Activated naive CD4-positive, alpha-beta T cell treated with Interleukin-2 at 50 U/mL for 16 hours (primary cell): ENCODE results near the gene CCDC57.

Source experiments
- DNase-seq: peaks from one replicate; pipeline ENCODE4 v3.0.0-alpha.2; 2020

CCDC57 gene

GRCh38 chr17:82246365-82247181, 33.9 kb upstream of the CCDC57 start:
- no peak for DNase-seq

DNA sequence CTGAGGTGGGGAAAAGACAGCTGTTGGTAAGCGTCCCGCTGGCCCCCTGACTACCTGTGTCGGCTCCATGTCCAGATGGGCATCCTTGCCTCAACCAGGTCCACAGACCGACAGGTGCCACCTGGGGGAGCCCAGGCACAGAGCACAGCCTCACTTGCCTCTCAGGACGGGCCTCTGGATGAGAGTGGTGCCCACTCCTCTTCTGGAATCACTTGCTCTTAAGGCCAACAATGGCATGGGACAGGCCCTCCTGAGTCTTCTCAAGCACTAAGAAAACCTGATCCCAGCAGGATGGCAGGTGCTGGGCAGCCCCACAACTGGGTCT, 33.4 kb upstream of the CCDC57 start:
- DNase-seq: no peak

- DNase-seq: no peak
Measured at GRCh38 chr17:82245134-82246039, 32.7 kb upstream of the CCDC57 start.

- DNase-seq: no peak
Measured at GRCh38 chr17:82244413-82245133, 31.9 kb upstream of the CCDC57 start.

DNA sequence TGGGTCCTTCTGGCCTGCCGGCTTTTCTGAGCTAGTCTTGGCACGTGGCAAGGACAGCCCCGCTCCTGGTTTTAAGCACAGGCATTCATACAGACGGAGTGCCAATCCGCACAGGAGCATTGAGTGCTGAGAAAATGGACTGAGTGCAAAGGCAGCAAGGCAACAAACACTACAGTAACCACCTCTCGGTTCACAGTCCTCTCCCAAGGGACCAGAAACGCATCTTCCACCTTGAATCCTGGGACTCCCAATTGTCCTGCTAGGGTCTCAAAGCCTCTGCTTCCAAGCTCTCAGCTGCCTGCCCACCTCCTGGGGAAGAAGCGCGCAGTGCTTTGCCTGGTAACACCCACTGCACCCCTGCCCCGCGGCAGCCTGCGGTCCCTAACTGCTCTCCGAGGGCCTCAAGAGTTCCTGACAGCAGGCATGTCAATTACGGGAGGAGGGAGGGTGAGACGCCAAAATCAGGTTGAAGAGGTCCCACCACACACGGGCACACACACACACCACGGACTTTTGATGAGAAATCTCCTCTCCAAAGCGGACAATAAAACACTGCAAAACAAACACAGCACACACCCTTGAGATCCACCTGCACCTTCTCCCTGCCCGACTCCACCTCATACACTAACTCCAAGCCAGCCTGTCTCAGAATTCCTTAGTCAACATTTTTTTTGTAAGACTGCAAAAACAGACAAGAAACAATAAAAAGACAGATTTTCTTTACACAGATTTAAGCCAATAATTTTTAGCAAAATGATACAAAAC, 31.2 kb upstream of the CCDC57 start:
- no peak for DNase-seq

GRCh38 chr17:82242977-82243647, 30.5 kb upstream of the CCDC57 start:
- DNase-seq: no peak

- no peak for DNase-seq
Measured at GRCh38 chr17:82242698-82242976, 30.0 kb upstream of the CCDC57 start.

DNA sequence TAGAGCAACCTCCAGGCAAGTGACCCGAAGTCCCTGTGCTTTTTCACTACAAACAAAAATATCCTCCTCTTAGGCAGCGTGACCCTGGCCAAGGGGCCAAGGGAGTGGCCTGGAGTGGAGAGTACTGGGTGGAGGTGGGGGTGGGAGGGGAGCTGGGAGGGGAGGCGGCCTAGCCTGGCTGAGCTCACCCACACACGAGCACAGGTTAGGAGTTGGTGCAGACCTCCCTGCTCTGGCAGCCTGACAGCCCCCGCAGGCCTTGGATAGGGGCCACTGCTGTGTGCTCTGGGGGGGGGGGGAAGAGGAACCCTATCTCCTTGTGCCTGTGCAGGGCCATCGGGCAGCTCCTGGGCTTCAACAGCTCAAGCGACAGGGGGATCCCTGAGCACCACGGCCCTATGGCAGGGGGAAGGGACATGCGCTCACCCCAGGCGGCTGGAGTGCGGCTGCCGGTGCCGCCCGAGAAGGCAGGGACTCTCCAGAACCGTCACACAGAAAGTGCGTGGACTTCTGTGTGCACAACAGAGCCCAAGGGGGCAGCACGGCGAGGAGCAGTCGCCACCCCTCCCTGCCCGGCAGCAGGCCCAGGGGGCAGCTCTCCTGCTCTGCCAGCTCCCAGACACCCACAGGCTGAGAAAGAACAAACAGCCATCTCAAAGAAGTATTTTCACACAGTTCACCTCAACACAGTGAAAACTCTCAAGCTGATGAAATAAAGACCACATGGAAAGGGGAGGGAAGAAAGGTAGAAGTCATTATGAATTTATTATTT, 29.5 kb upstream of the CCDC57 start:
- no peak for DNase-seq

DNA sequence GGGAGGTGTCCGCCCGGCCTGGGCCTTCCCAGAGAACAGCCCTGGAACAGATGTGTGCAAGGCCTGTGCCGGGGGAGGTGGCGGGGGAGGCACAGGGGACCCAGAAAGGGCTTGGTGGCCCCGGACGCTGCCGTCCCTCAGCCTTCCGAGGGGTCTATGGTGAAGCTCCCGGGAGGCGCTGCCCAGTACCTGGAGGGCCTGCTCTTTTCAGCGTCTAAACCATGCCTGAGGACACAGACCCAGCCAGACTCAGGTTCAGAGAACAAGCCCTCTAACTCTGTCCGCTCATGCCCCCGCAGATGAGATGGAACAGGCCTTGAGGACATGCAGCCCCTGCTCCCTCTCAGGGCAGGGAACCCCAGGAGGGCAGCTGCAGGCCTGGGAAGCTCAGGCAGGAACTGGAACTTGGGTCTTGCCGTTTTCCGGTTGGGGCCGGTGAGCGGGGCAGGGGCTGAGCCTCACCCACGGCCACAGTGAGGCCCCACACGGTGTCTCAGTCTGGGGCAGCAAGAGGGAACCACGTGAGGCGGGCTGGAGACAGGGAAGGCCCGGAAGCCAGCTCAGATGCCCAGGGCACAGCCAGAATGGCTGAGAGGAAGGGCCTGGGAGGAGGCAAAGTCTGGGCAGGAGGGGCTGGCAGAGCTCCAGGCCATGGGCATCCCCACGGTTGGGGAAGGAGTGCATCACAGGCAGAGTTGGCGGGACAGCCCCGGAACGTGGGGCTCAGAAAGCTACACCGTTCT, 28.7 kb upstream of the CCDC57 start:
- DNase-seq: peak; percentile 58

DNA sequence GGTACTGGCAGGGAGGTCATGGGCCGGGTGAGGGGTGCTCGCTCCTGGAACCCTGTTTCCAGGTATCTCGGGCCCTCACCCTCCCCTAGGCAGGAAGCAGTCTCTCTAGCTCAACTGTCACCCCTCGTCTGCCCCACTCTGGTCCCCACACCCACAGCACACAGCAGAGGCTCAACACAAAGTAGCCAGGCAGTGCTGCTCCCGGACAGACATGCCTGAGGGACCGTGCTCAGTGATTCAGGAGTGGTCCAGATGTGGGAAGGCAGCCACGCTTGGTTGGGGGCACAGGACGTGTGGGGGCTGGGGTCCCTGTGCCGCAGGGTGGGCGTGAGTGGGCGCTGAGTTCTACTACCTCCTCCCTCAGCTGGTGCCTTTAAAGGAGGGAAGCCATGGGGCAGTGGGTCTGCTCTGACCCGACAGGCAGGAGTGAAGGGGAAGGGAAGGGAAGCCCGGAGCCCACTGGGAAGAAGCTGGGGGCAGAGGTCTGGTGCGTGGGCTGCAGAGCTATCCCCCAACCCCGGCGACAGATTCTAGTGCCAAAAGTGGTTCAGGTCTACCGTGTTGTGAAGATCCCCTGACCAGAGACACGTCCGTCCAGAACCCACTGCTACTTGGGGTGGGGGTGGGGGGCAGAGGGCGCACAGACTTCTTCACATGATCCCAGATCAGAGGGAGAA, 28.0 kb upstream of the CCDC57 start:
- no peak for DNase-seq

- DNase-seq: no peak
Measured at GRCh38 chr17:82239926-82240505, 27.4 kb upstream of the CCDC57 start.

DNA sequence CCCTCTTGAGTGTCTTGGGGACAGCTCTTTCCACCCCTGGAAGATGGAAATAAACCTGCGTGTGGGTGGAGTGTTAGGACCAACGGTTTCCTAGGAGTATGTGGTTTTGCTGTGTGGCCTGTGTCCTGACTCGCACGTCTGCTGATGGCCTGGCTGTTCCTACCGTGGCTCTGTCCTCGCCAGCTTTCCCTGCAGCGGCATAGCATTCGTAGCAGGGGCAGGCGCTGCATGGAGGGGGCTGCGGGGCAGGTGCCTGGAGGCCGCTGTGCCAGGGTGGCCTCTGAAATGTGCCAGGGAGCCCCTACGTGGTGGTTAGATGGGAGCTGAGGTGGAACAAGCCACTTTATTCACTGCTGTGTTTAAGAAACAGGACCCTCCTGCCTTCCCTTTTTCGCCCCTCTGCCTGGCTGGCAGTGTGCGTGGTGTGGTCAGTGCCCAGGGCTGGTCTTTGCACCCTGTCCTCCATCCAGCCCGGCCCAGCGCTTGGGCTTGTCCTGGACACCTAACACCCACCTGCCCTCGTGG, 26.8 kb upstream of the CCDC57 start:
- no peak for DNase-seq

DNA sequence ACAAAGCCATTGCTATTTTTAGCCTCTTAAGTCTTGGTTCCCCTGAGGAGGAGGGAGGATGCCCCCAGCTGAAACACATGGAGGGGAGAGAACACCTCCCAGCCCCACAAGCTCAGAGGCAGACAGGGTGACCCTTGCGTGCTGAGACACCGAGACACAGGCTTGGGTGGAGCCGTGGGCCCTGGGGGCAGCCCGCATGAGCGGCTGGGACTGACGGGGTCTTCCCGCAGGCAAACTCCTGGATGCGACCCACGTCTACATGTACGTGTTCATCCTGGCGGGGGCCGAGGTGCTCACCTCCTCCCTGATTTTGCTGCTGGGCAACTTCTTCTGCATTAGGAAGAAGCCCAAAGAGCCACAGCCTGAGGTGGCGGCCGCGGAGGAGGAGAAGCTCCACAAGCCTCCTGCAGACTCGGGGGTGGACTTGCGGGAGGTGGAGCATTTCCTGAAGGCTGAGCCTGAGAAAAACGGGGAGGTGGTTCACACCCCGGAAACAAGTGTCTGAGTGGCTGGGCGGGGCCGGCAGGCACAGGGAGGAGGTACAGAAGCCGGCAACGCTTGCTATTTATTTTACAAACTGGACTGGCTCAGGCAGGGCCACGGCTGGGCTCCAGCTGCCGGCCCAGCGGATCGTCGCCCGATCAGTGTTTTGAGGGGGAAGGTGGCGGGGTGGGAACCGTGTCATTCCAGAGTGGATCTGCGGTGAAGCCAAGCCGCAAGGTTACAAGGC, 26.0 kb upstream of the CCDC57 start:
- peak; percentile 78 for DNase-seq

GRCh38 chr17:82237746-82238471, 25.3 kb upstream of the CCDC57 start:
- no peak for DNase-seq

DNA sequence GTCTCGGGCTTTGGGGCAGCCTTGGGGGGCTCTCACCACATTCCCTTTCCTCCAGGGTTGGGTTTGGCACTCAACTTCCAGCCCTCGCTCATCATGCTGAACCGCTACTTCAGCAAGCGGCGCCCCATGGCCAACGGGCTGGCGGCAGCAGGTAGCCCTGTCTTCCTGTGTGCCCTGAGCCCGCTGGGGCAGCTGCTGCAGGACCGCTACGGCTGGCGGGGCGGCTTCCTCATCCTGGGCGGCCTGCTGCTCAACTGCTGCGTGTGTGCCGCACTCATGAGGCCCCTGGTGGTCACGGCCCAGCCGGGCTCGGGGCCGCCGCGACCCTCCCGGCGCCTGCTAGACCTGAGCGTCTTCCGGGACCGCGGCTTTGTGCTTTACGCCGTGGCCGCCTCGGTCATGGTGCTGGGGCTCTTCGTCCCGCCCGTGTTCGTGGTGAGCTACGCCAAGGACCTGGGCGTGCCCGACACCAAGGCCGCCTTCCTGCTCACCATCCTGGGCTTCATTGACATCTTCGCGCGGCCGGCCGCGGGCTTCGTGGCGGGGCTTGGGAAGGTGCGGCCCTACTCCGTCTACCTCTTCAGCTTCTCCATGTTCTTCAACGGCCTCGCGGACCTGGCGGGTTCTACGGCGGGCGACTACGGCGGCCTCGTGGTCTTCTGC, 24.6 kb upstream of the CCDC57 start:
- no peak for DNase-seq

GRCh38 chr17:82236142-82236971, 23.7 kb upstream of the CCDC57 start:
- peak; percentile 73 for DNase-seq

GRCh38 chr17:82235775-82236141, 23.1 kb upstream of the CCDC57 start:
- DNase-seq: no peak
